Caco-2 (cell line): Measurements from ENCODE around the gene FSTL3. TPM values are rescaled to one million over a fixed set of nuclear protein-coding genes. Genes with fewer than 3 reads are reported as not detected.
"Not testable (repeated sequence)": the region's sequence is repeated elsewhere in the genome, so short reads cannot be mapped to it uniquely, and the experiment has no call there.

Source experiments
- BruUV-seq: library from RNA; stranded (reverse); fragments of 400-500 nt; replicated peaks from 2 replicates; lab custom pipeline; 2021; lab: Mats Ljungman, UMichigan
- CTCF ChIA-PET: fragments of 300-600 bp; sonication (Branson Sonifier 250); formaldehyde crosslinking; loops from one replicate; lab custom pipeline; 2022; ENCODE audit warnings: antibody characterized with exemption; lab: Charles Lee
- POLR2A ChIA-PET: fragments of 300-600 bp; sonication (Branson Sonifier 250); formaldehyde crosslinking; loops from one replicate; lab custom pipeline; 2022; ENCODE audit warnings: antibody characterized with exemption; lab: Charles Lee
- DNase-seq, 2 experiments: peaks; one replicate each; pipeline versions ENCODE4 v3.0.0 to v3.0.0-alpha.2; 2020 to 2022
- H3K27me3 ChIP-seq: replicated peaks from 2 replicates; pipeline ENCODE4 v1.6.0; 2011; ENCODE audit warnings: low read length; ENCODE audit not compliant: control insufficient read depth, insufficient read depth
- H3K36me3 ChIP-seq: 2 replicates; pipeline ENCODE4 v1.5.1; 2011; ENCODE audit warnings: low read length; ENCODE audit not compliant: control insufficient read depth, insufficient read depth
- H3K4me1 ChIP-seq: fragments of 250-450 bp; sonication (Bioruptor Pico); 2 replicates; pipeline ENCODE4 v1.5.1; 2020; ENCODE audit warnings: mild to moderate bottlenecking
- H3K4me3 ChIP-seq: 2 replicates; pipeline ENCODE4 v1.5.1; 2011; ENCODE audit warnings: low read depth, mild to moderate bottlenecking, control low read depth, low read length
- H3K9me3 ChIP-seq: fragments of 250-450 bp; sonication (Bioruptor Pico); 2 replicates; pipeline ENCODE4 v1.5.1; 2020; ENCODE audit warnings: mild to moderate bottlenecking, moderate library complexity
- H3K27ac Mint-ChIP-seq: one replicate; pipeline ENCODE4 v1.8.0; 2022; ENCODE audit warnings: mixed read lengths; ENCODE audit not compliant: unreplicated experiment
- H3K27me3 Mint-ChIP-seq: one replicate; pipeline ENCODE4 v1.8.0; 2022; ENCODE audit warnings: mixed read lengths; ENCODE audit not compliant: insufficient read depth, unreplicated experiment
- H3K36me3 Mint-ChIP-seq: one replicate; pipeline ENCODE4 v1.8.0; 2022; ENCODE audit warnings: mild to moderate bottlenecking, mixed read lengths; ENCODE audit not compliant: insufficient read depth, unreplicated experiment
- H3K4me1 Mint-ChIP-seq: one replicate; pipeline ENCODE4 v1.8.0; 2022; ENCODE audit warnings: low read depth, mixed read lengths; ENCODE audit not compliant: unreplicated experiment
- H3K4me3 Mint-ChIP-seq: one replicate; pipeline ENCODE4 v1.8.0; 2022; ENCODE audit warnings: mild to moderate bottlenecking, moderate library complexity, mixed read lengths; ENCODE audit not compliant: unreplicated experiment
- H3K9me3 Mint-ChIP-seq: one replicate; pipeline ENCODE4 v1.8.0; 2022; ENCODE audit warnings: mixed read lengths; ENCODE audit not compliant: unreplicated experiment
- intact Hi-C: fragments of 100-400 bp; cut with micrococcal nuclease; formaldehyde crosslinking; loops from one replicate; pipeline ENCODE4 v1.10.0; 2022; ENCODE audit not compliant: unreplicated experiment
- total RNA-seq: library from RNA; stranded (reverse); gene quantifications from 2 replicates; pipeline ENCODE4 v1.2.3, GENCODE V29; 2022
- TF ChIP-seq, protein P1 (sequence below), 2 experiments: fragments of 200-600 bp in 1 of 2; IDR thresholded peaks; 1 replicate in 1 of 2; 2 replicates in 1 of 2; pipeline versions ENCODE4 v1.5.1 to v1.8.0; 2011 to 2022; ENCODE audit warnings: antibody characterized with exemption in 1 of 2, control low read depth in 1 of 2, inconsistent platforms in 1 of 2, low read depth in 1 of 2, low read length in 1 of 2, mild to moderate bottlenecking in 1 of 2, moderate library complexity in 1 of 2; ENCODE audit not compliant: insufficient read depth in 1 of 2, severe bottlenecking in 1 of 2, unreplicated experiment in 1 of 2

Gene FSTL3
- total RNA-seq, 1 experiment from 2014 or later, result 26.3 TPM

DNA sequence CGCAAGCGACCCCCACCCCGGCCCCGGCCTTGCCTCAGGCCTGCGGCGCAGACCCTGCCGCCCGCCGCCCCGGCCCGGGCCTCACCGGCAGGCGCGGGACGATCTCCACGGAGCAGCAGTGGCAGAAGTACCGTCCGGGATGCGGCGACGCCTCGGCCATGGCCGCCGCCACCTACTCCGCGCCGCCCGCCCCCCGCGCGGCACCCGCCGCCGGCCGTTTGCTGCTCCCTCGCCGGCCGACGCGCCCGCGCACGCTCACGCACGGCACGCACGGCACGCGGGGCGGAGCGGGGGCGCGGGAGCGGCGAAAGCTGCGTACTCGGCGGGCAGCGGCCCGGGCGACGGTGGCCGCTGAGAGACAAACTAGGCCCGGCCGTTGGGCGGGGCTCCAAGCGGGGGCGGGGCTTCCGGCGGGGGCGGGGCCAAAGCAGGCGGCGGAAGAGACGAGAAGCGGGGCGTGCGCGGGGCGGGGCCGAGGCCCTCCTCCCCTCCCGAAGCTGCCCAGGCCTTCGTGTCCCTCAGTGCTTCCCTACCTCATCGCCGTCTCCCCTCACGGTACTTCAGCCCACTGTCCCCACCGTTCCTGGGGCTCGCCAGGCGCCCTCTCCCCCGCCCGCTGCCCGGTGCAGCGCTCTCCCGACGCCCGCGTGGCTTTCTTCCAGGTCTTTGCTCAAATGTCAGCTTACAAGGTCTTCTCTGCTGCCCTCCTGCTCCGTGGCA, 13.1 kb upstream of the FSTL3 start, which contains the start of gene RNF126:
TSS of gene RNF126 (minus strand) at position 253 of the 720 bp plus-strand sequence. CDS start at position 160, 93 bp downstream.
- Mint-ChIP-seq H3K4me3 (peak within 1 kb of the TSS; percentile 80), H3K27me3 (no peaks in the 10 kb centered on the region), H3K36me3 (peaks cover 32% of the 10 kb centered on the region), H3K4me1 (no peaks in the 10 kb centered on the region), H3K9me3 (no peaks in the 10 kb centered on the region), H3K27ac (peak within 1 kb of the TSS; percentile 76)
- ChIA-PET POLR2A (interaction anchor here (1.1 to 1.4 kb wide), 3 partner anchors 16 to 89 kb away, joined by 3 to 11 read pairs (median 5); partner anchors contain the start of gene MISP), CTCF (interaction anchor here (0.6 to 1.3 kb wide), 4 partner anchors 12 to 156 kb away, joined by 4 to 8 read pairs (median 6); no protein-coding TSS in a partner anchor)
- BruUV-seq, result no TSS peak
- H3K4me3 ChIP-seq, result peak within 1 kb of the TSS; percentile 96
- peaks cover 1% of the 10 kb centered on the region; the same call in 1 of the 2 replicates for H3K36me3 ChIP-seq
- H3K4me1 ChIP-seq, result peaks cover 27% of the 10 kb centered on the region
- intact Hi-C loops, result loop anchor here (2.0 to 5.0 kb wide), 2 partner anchors 18 to 89 kb away; partner anchors contain the start of gene MISP
- H3K9me3 ChIP-seq, result 0 out of 2 replicates have a peak, but pooled peaks cover 6% of the 10 kb centered on the region
- peak; percentile 90 to 91 for DNase-seq
- TF ChIP-seq, protein P1, sequence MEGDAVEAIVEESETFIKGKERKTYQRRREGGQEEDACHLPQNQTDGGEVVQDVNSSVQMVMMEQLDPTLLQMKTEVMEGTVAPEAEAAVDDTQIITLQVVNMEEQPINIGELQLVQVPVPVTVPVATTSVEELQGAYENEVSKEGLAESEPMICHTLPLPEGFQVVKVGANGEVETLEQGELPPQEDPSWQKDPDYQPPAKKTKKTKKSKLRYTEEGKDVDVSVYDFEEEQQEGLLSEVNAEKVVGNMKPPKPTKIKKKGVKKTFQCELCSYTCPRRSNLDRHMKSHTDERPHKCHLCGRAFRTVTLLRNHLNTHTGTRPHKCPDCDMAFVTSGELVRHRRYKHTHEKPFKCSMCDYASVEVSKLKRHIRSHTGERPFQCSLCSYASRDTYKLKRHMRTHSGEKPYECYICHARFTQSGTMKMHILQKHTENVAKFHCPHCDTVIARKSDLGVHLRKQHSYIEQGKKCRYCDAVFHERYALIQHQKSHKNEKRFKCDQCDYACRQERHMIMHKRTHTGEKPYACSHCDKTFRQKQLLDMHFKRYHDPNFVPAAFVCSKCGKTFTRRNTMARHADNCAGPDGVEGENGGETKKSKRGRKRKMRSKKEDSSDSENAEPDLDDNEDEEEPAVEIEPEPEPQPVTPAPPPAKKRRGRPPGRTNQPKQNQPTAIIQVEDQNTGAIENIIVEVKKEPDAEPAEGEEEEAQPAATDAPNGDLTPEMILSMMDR (IDR thresholded peaks at IDR 0.05; ENCODE audit: insufficient read depth in 1 of 2, low read depth in 1 of 2, low read length in 1 of 2, severe bottlenecking in 1 of 2, unreplicated experiment in 1 of 2), result no peak
- no peaks in the 10 kb centered on the region for H3K27me3 ChIP-seq

DNA sequence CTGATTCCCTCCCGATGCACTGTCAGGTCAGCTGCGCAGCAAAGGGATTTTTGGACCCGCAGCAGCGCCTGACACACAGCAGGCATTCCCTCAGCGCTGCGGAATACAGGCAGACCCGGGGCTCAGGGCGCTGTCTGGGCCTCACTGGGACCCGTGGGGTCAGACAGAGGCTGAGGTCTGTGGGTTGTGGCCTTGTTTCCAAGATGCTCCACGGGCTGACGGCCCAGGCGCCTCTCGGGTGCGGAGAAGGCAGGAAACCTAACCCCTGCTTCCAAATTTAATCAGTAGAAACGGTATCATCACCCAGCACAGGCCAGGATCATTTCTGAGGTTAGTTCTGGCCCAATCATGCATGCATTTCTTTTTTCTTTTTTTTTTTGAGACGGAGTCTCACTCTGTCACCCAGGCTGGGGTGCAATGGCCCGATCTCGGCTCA, 12.5 kb upstream of the FSTL3 start:
- no peaks in the 10 kb centered on the region for H3K4me1 Mint-ChIP-seq
- H3K36me3 Mint-ChIP-seq, result peaks cover 34% of the 10 kb centered on the region
- TF ChIP-seq, protein P1 (IDR thresholded peaks at IDR 0.05; ENCODE audit: insufficient read depth in 1 of 2, low read depth in 1 of 2, low read length in 1 of 2, severe bottlenecking in 1 of 2, unreplicated experiment in 1 of 2), result no peak
- H3K9me3 Mint-ChIP-seq, result no peaks in the 10 kb centered on the region
- intact Hi-C loops, result loop anchor here (2.0 to 5.0 kb wide), 2 partner anchors 17 to 89 kb away; partner anchors contain the start of gene MISP
- H3K4me3 ChIP-seq, result peak overlapping the region; percentile 96
- DNase-seq, result no peak
- POLR2A ChIA-PET, result interaction anchor here (1.1 to 1.4 kb wide), 3 partner anchors 16 to 88 kb away, joined by 3 to 11 read pairs (median 5); partner anchors contain the start of gene MISP
- no peaks in the 10 kb centered on the region for H3K27me3 Mint-ChIP-seq
- CTCF ChIA-PET, result interaction anchor here (0.6 to 1.3 kb wide), 2 partner anchors 17 to 71 kb away, joined by 4 to 8 read pairs; no protein-coding TSS in a partner anchor
- peak overlapping the region; percentile 52 for H3K27ac Mint-ChIP-seq
- BruUV-seq, result TSS peak; percentile 45
- H3K27me3 ChIP-seq, result no peaks in the 10 kb centered on the region
- peaks cover 6% of the 10 kb centered on the region; the same call in 1 of the 2 replicates for H3K9me3 ChIP-seq
- peaks cover 1% of the 10 kb centered on the region; the same call in 1 of the 2 replicates for H3K36me3 ChIP-seq
- peak overlapping the region; percentile 80 for H3K4me3 Mint-ChIP-seq
- H3K4me1 ChIP-seq, result peaks cover 33% of the 10 kb centered on the region

DNA sequence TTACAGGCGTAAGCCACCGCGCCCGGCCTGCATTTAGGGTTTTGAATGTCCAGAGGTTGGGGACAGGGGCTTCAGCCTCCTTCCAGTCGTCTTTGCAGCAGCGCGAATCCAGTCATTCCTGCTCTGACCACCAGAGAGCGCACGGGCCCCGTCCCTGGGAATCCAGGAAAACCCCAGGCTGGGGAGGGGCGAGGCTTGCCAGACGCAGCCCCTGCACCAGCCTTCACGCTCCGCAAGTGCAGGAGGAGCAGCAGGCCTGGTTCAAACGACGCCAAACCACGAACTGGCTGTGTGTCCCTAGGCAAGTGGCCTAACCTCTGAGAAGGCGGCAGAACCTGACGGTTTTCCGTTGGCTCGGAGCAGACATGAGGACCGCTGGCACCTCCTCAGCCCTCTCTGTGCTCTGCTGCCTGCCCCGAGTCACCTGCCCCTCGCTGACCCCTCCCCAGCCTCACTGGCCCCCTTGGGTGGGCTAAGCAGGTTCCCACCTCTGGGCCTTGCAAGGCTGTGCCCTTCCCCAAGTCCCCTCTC, 11.2 kb upstream of the FSTL3 start:
- H3K9me3 ChIP-seq, result peaks cover 6% of the 10 kb centered on the region; the same call in 1 of the 2 replicates
- peak; percentile 90 to 92 for DNase-seq
- Mint-ChIP-seq H3K36me3 (peaks cover 44% of the 10 kb centered on the region), H3K4me3 (peak overlapping the region; percentile 80), H3K27ac (peak overlapping the region; percentile 48), H3K4me1 (no peaks in the 10 kb centered on the region), H3K9me3 (no peaks in the 10 kb centered on the region), H3K27me3 (no peaks in the 10 kb centered on the region)
- no peak overlapping the region for H3K4me3 ChIP-seq
- ChIA-PET POLR2A (interaction anchor here (0.6 kb wide), 1 partner anchor 67 kb away, joined by 3 read pairs; no protein-coding TSS in a partner anchor), CTCF (no interaction called here)
- H3K4me1 ChIP-seq, result peaks cover 38% of the 10 kb centered on the region
- no peaks in the 10 kb centered on the region for H3K36me3 ChIP-seq
- H3K27me3 ChIP-seq, result no peaks in the 10 kb centered on the region
- TF ChIP-seq, protein P1 (IDR thresholded peaks at IDR 0.05; ENCODE audit: insufficient read depth in 1 of 2, low read depth in 1 of 2, low read length in 1 of 2, severe bottlenecking in 1 of 2, unreplicated experiment in 1 of 2), result peak; percentile 90 to 95
- intact Hi-C loops, result loop anchor here (1.0 to 5.0 kb wide), 2 partner anchors 69 to 87 kb away; partner anchors contain the start of gene MISP
- BruUV-seq, result no TSS peak

DNA sequence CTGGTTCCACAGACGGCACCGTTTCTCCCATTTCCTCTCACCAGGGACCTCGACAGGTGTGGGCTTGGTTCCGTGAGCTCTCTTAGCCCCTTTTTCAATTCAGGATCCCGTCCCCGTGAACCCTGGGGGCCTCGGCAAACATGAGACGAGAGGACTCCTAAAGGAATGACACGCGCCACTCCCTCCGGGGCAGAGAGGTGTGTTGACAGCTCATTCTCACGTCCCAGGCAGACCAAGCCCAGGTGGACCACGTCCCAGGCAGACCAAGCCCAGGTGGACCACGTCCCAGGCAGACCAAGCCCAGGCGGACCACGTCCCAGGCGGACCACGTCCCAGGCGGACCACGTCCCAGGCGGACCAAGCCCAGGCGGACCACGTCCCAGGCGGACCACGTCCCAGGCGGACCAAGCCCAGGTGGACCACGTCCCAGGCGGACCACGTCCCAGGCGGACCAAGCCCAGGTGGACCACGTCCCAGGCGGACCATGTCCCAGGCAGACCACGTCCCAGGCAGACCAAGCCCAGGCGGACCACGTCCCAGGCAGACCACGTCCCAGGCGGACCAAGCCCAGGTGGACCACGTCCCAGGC, 9.1 kb upstream of the FSTL3 start:
- H3K4me3 Mint-ChIP-seq, H3K9me3 Mint-ChIP-seq, intact Hi-C loops, CTCF ChIA-PET, BruUV-seq, DNase-seq, H3K9me3 ChIP-seq, POLR2A ChIA-PET, H3K27me3 ChIP-seq, H3K36me3 ChIP-seq, H3K27me3 Mint-ChIP-seq, H3K27ac Mint-ChIP-seq, H3K4me3 ChIP-seq, H3K4me1 Mint-ChIP-seq: not testable (repeated sequence)
- H3K4me1 ChIP-seq, result peaks cover 25% of the 10 kb centered on the region
- peaks cover 33% of the 10 kb centered on the region for H3K36me3 Mint-ChIP-seq
